Measurements from ENCODE around the gene MB.

Gene MB

GRCh38 chr22:35614404-35614803 is 2.7 kb downstream of the MB start:
- no peaks in the 10 kb centered on the region for H3K36me3 ChIP-seq (ENCODE audit: control insufficient read depth, insufficient read depth, low read length)
- H3K9ac ChIP-seq (ENCODE audit: low read depth, low read length), result no peak overlapping the region
- no peak overlapping the region for H3K4me3 ChIP-seq (ENCODE audit: low read depth, low read length)
- H3K9me3 ChIP-seq (ENCODE audit: control insufficient read depth, insufficient read depth, low read length), result no peaks in the 10 kb centered on the region
- no peaks in the 10 kb centered on the region for H3K27me3 ChIP-seq (ENCODE audit: control insufficient read depth, insufficient read depth, low read length)
- no peaks in the 10 kb centered on the region for H3K4me1 ChIP-seq (ENCODE audit: control insufficient read depth, insufficient read depth, low read length)
- no peak overlapping the region for H3K27ac ChIP-seq (ENCODE audit: low read depth, low read length)

DNA sequence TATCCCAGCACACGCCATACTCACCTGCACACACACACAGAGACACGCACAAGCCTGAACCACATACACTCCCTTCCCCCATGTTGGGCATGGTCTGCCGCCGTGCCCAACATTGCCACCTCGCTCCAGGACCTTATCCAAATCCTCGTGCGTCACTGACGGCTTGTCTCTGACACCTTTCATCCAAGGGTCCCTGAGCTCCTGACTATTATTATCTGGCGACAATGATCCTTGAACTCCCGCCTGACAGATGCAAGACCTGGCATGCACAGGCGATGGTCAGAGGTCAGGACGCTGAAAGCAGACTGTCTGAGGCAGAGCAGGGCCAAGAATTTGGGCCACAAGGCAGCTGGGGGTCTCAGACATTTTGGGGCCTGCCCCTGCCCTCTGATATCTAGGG is 4.2 kb downstream of the MB start:
- no peaks in the 10 kb centered on the region for H3K27me3 ChIP-seq (ENCODE audit: control insufficient read depth, insufficient read depth, low read length)
- H3K4me1 ChIP-seq (ENCODE audit: control insufficient read depth, insufficient read depth, low read length), result no peaks in the 10 kb centered on the region
- H3K27ac ChIP-seq (ENCODE audit: low read depth, low read length), result no peak overlapping the region
- no peak overlapping the region for H3K4me3 ChIP-seq (ENCODE audit: low read depth, low read length)
- no peak overlapping the region for H3K9ac ChIP-seq (ENCODE audit: low read depth, low read length)
- no peaks in the 10 kb centered on the region for H3K36me3 ChIP-seq (ENCODE audit: control insufficient read depth, insufficient read depth, low read length)
- H3K9me3 ChIP-seq (ENCODE audit: control insufficient read depth, insufficient read depth, low read length), result no peaks in the 10 kb centered on the region

- H3K4me1 ChIP-seq (ENCODE audit: control insufficient read depth, insufficient read depth, low read length), result no peaks in the 10 kb centered on the region
- no peaks in the 10 kb centered on the region for H3K9me3 ChIP-seq (ENCODE audit: control insufficient read depth, insufficient read depth, low read length)
- no peak overlapping the region for H3K9ac ChIP-seq (ENCODE audit: low read depth, low read length)
- H3K36me3 ChIP-seq (ENCODE audit: control insufficient read depth, insufficient read depth, low read length), result no peaks in the 10 kb centered on the region
- H3K4me3 ChIP-seq (ENCODE audit: low read depth, low read length), result no peak overlapping the region
- H3K27me3 ChIP-seq (ENCODE audit: control insufficient read depth, insufficient read depth, low read length), result no peaks in the 10 kb centered on the region
- H3K27ac ChIP-seq (ENCODE audit: low read depth, low read length), result no peak overlapping the region
Measured at GRCh38 chr22:35611891-35612576, 5.1 kb downstream of the MB start.

DNA sequence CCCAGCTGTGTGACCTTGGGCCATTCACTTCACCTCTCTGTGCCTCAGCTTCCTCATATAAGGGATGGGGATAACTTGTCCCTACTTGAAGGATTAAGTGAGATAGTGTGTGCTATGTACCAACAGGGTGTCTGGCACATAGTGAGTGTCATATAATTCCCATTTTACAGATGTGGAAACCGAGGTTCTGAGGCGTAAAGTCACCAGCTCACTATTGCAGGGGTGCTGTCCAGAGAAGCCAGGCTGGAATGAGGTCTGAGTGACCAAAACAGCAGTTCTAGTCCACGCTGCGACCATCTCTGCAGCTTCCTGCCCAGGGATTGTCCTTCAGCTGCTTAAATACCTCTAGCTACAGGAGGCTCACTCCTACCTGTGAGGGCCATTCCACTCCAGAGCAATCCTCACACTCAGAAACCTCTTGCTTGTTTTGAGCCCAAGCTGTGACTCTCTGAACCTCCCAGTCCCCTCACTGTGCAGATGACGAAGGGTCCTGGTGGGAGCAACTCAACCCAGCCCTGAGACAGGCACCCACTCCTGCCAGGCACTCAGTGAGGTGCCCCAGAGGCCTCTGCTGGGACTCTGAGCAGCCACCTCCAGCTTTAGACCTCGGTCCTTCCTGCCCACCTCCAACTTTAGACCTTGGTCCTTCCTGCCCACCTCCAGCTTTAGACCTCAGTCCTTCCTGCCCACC is 5.8 kb downstream of the MB start:
- Histone ChIP-seq H3K9me3 (ENCODE audit: control insufficient read depth, insufficient read depth, low read length) (no peaks in the 10 kb centered on the region), H3K27me3 (ENCODE audit: control insufficient read depth, insufficient read depth, low read length) (no peaks in the 10 kb centered on the region), H3K36me3 (ENCODE audit: control insufficient read depth, insufficient read depth, low read length) (no peaks in the 10 kb centered on the region), H3K4me3 (ENCODE audit: low read depth, low read length) (no peak overlapping the region), H3K27ac (ENCODE audit: low read depth, low read length) (no peak overlapping the region), H3K4me1 (ENCODE audit: control insufficient read depth, insufficient read depth, low read length) (no peaks in the 10 kb centered on the region), H3K9ac (ENCODE audit: low read depth, low read length) (no peak overlapping the region)

DNA sequence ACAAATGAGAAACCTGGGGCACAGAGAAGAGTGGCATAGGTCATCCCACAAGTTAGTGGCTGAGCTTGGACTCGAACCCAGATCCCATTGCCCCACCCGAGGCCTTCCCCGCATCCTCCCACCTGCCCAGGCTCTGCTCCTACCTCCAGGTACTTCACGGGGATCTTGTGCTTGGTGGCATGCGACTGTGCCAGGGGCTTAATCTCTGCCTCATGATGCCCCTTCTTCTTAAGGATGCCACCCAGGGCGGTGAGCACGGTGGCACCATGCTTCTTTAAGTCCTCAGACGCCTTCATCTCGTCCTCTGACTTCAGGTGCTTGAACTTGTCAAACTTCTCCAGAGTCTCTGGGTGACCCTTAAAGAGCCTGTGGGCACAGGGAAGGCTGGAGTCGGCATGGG is 6.4 kb downstream of the MB start:
- no peaks in the 10 kb centered on the region for H3K9me3 ChIP-seq (ENCODE audit: control insufficient read depth, insufficient read depth, low read length)
- H3K4me1 ChIP-seq (ENCODE audit: control insufficient read depth, insufficient read depth, low read length), result no peaks in the 10 kb centered on the region
- H3K36me3 ChIP-seq (ENCODE audit: control insufficient read depth, insufficient read depth, low read length), result no peaks in the 10 kb centered on the region
- no peak overlapping the region for H3K4me3 ChIP-seq (ENCODE audit: low read depth, low read length)
- no peak overlapping the region for H3K27ac ChIP-seq (ENCODE audit: low read depth, low read length)
- H3K27me3 ChIP-seq (ENCODE audit: control insufficient read depth, insufficient read depth, low read length), result no peaks in the 10 kb centered on the region
- H3K9ac ChIP-seq (ENCODE audit: low read depth, low read length), result no peak overlapping the region

- Histone ChIP-seq H3K4me1 (ENCODE audit: control insufficient read depth, insufficient read depth, low read length) (no peaks in the 10 kb centered on the region), H3K9me3 (ENCODE audit: control insufficient read depth, insufficient read depth, low read length) (no peaks in the 10 kb centered on the region), H3K27ac (ENCODE audit: low read depth, low read length) (no peak overlapping the region), H3K4me3 (ENCODE audit: low read depth, low read length) (no peak overlapping the region), H3K36me3 (ENCODE audit: control insufficient read depth, insufficient read depth, low read length) (no peaks in the 10 kb centered on the region), H3K9ac (ENCODE audit: low read depth, low read length) (no peak overlapping the region), H3K27me3 (ENCODE audit: control insufficient read depth, insufficient read depth, low read length) (no peaks in the 10 kb centered on the region)
Measured at GRCh38 chr22:35609761-35610160, 7.4 kb downstream of the MB start.

DNA sequence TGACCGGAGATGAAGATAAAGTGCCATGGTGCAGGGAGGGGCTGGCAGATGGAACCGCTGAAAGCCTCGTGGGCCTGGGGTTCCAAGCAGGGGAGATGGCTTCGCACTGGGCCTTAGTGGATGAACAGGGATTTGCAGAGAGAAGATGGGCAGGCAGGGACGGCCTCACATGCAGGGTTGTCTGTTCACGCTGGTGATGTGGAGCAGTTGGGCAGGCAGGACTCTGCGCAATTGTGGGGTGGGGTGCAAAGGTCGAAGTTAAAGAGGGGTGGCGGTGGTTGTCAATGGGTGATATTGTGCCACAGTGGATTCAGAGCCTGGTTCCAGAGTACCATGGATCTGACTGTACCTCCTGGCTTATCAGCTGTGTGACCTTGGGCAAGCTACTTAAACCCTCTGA is 7.9 kb downstream of the MB start:
- Histone ChIP-seq H3K27me3 (ENCODE audit: control insufficient read depth, insufficient read depth, low read length) (no peaks in the 10 kb centered on the region), H3K4me3 (ENCODE audit: low read depth, low read length) (no peak overlapping the region), H3K4me1 (ENCODE audit: control insufficient read depth, insufficient read depth, low read length) (no peaks in the 10 kb centered on the region)

DNA sequence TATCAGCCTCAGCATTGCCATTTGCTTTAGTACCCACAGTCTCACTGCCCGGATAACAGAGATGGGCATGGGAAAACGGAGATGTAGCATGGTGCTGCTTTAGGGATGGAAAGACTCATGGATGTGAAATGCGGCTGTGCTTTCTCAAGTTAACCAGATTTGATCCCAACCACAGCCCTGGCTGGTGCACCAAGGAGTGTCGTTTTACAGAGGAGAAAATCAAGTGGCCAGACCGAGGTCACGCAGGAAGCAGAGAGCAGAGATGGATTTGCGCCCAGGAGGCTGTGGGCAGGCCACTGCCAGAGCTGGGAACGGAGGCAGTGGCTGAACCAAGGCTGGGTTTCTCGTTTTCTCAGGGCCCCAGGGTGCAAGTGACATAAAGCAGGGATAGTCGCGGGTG is 9.0 kb downstream of the MB start:
- Histone ChIP-seq H3K27me3 (ENCODE audit: control insufficient read depth, insufficient read depth, low read length) (no peaks in the 10 kb centered on the region), H3K4me3 (ENCODE audit: low read depth, low read length) (no peak overlapping the region), H3K27ac (ENCODE audit: low read depth, low read length) (no peak overlapping the region), H3K4me1 (ENCODE audit: control insufficient read depth, insufficient read depth, low read length) (no peaks in the 10 kb centered on the region), H3K9ac (ENCODE audit: low read depth, low read length) (no peak overlapping the region), H3K36me3 (ENCODE audit: control insufficient read depth, insufficient read depth, low read length) (no peaks in the 10 kb centered on the region), H3K9me3 (ENCODE audit: control insufficient read depth, insufficient read depth, low read length) (no peaks in the 10 kb centered on the region)

More for the DNA sequence above, 7.9 kb downstream of the MB start:
- Histone ChIP-seq H3K27ac (ENCODE audit: low read depth, low read length) (no peak overlapping the region), H3K9me3 (ENCODE audit: control insufficient read depth, insufficient read depth, low read length) (no peaks in the 10 kb centered on the region), H3K36me3 (ENCODE audit: control insufficient read depth, insufficient read depth, low read length) (no peaks in the 10 kb centered on the region), H3K9ac (ENCODE audit: low read depth, low read length) (no peak overlapping the region)

- Histone ChIP-seq H3K36me3 (ENCODE audit: control insufficient read depth, insufficient read depth, low read length) (no peaks in the 10 kb centered on the region), H3K4me1 (ENCODE audit: control insufficient read depth, insufficient read depth, low read length) (no peaks in the 10 kb centered on the region), H3K9ac (ENCODE audit: low read depth, low read length) (no peak overlapping the region), H3K27ac (ENCODE audit: low read depth, low read length) (no peak overlapping the region), H3K4me3 (ENCODE audit: low read depth, low read length) (no peak overlapping the region), H3K27me3 (ENCODE audit: control insufficient read depth, insufficient read depth, low read length) (no peaks in the 10 kb centered on the region), H3K9me3 (ENCODE audit: control insufficient read depth, insufficient read depth, low read length) (no peaks in the 10 kb centered on the region)
Measured at GRCh38 chr22:35606916-35607315, 10.2 kb downstream of the MB start.

DNA sequence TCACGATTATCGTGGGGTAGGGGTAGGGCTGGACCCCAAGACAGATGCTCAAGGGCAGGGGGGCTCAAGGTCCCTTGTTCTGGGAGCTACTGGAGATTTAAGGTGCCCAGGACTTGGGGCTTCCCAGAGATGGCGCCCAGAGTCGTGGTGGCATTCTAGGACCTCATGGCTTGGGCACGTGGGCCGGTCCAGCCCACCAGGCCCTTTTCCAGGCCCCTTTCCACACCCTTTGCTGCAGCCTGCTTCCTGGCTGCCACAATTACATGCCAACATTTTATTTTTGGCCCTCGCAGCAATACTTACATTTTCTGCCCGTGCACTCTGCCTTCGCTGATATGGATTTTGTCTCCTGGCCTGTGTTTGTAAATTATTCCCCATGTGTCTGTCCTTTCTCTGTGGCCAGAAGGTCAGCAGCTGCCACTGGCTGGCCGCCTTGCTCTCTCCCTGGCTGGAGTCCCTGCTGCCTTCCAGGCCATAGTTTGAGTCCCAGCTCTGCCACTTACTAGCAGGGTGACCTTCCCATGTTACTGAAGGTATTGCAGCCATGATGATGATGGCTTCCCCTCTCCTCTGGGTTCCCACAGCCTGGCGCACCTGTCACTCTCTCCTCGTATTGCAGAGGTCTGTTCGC is 11.2 kb downstream of the MB start:
- H3K9me3 ChIP-seq (ENCODE audit: control insufficient read depth, insufficient read depth, low read length), result no peaks in the 10 kb centered on the region
- H3K36me3 ChIP-seq (ENCODE audit: control insufficient read depth, insufficient read depth, low read length), result no peaks in the 10 kb centered on the region
- H3K4me1 ChIP-seq (ENCODE audit: control insufficient read depth, insufficient read depth, low read length), result no peaks in the 10 kb centered on the region
- no peak overlapping the region for H3K9ac ChIP-seq (ENCODE audit: low read depth, low read length)
- H3K27me3 ChIP-seq (ENCODE audit: control insufficient read depth, insufficient read depth, low read length), result no peaks in the 10 kb centered on the region
- no peak overlapping the region for H3K4me3 ChIP-seq (ENCODE audit: low read depth, low read length)
- H3K27ac ChIP-seq (ENCODE audit: low read depth, low read length), result no peak overlapping the region

DNA sequence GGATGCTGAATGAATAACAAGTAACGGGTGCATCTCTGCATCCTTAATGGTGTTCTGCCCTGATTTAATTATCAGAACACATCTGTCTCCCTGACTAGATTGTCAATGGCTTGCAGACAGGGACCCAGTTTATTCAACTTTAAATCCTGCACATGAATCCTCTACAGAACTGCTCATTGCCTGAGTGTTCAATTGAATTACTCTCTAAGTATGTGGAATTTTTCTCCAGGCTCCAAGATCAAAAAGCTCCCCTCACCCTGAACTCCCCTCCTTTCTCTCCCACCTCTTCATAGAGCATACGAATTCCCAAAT is 11.8 kb downstream of the MB start:
- Histone ChIP-seq H3K36me3 (ENCODE audit: control insufficient read depth, insufficient read depth, low read length) (no peaks in the 10 kb centered on the region), H3K9me3 (ENCODE audit: control insufficient read depth, insufficient read depth, low read length) (no peaks in the 10 kb centered on the region), H3K4me1 (ENCODE audit: control insufficient read depth, insufficient read depth, low read length) (no peaks in the 10 kb centered on the region), H3K27me3 (ENCODE audit: control insufficient read depth, insufficient read depth, low read length) (no peaks in the 10 kb centered on the region), H3K27ac (ENCODE audit: low read depth, low read length) (no peak overlapping the region), H3K9ac (ENCODE audit: low read depth, low read length) (no peak overlapping the region), H3K4me3 (ENCODE audit: low read depth, low read length) (no peak overlapping the region)

Measured in HUES48 (cell line).